ENCODE measurements around the gene PDIA3. TPM values are rescaled to one million over a fixed set of nuclear protein-coding genes. Genes with fewer than 3 reads are reported as not detected.
A peak's percentile ranks its signal among the peaks of the same experiment; 100 is the strongest.

PDIA3 gene
- polyA plus RNA-seq, 1 experiment, result 326 TPM

GRCh38 chr15:43762824-43763223 lies 16.6 kb downstream of the PDIA3 start:
- no peak overlapping the region for H3K4me3 ChIP-seq (ENCODE audit: low read depth, low read length)
- H3K27ac ChIP-seq (ENCODE audit: low read depth, low read length), result peak overlapping the region; percentile 75
- H3K9me3 ChIP-seq (ENCODE audit: control insufficient read depth, insufficient read depth, low read length), result no peaks in the 10 kb centered on the region
- ChIA-PET POLR2A (no interaction called here), CTCF (no interaction called here)
- TF ChIP-seq CTCF (IDR thresholded peaks at IDR 0.05; ENCODE audit: low read depth, low read length), result no peak
- peak; percentile 62 for DNase-seq (ENCODE audit: low read depth, low spot score)
- no peaks in the 10 kb centered on the region for H3K27me3 ChIP-seq (ENCODE audit: control insufficient read depth, insufficient read depth, low read length)

GRCh38 chr15:43763819-43764446 lies 17.7 kb downstream of the PDIA3 start:
- Histone ChIP-seq H3K9me3 (ENCODE audit: control insufficient read depth, insufficient read depth, low read length) (no peaks in the 10 kb centered on the region), H3K27ac (ENCODE audit: low read depth, low read length) (no peak overlapping the region), H3K27me3 (ENCODE audit: control insufficient read depth, insufficient read depth, low read length) (no peaks in the 10 kb centered on the region), H3K4me3 (ENCODE audit: low read depth, low read length) (no peak overlapping the region)
- ChIA-PET CTCF (interaction anchor here (2.6 kb wide), 1 partner anchor 13 kb away, joined by 13 read pairs; the partner anchor contains the start of gene ELL3), POLR2A (no interaction called here)
- TF ChIP-seq CTCF (IDR thresholded peaks at IDR 0.05; ENCODE audit: low read depth, low read length), result no peak
- DNase-seq (ENCODE audit: low read depth, low spot score), result no peak

- peak; percentile 49 for DNase-seq (ENCODE audit: low read depth, low spot score)
- Histone ChIP-seq H3K27ac (ENCODE audit: low read depth, low read length) (no peak overlapping the region), H3K4me3 (ENCODE audit: low read depth, low read length) (no peak overlapping the region), H3K27me3 (ENCODE audit: control insufficient read depth, insufficient read depth, low read length) (no peaks in the 10 kb centered on the region), H3K9me3 (ENCODE audit: control insufficient read depth, insufficient read depth, low read length) (no peaks in the 10 kb centered on the region)
- POLR2A ChIA-PET, result no interaction called here
- TF ChIP-seq CTCF (IDR thresholded peaks at IDR 0.05; ENCODE audit: low read depth, low read length), result peak; percentile 91
- CTCF ChIA-PET, result interaction anchor here (0.6 to 1.8 kb wide), 12 partner anchors 9 to 968 kb away, joined by 3 to 14 read pairs (median 6); no protein-coding TSS in a partner anchor
Observed at GRCh38 chr15:43769584-43770228, 23.5 kb downstream of the PDIA3 start.

- POLR2A ChIA-PET, result interaction anchor here (0.6 kb wide), 1 partner anchor 24 kb away, joined by 3 read pairs; no protein-coding TSS in a partner anchor
- DNase-seq (ENCODE audit: low read depth, low spot score), result no peak
Observed at GRCh38 chr15:43771816-43772215, 25.6 kb downstream of the PDIA3 start.

More at GRCh38 chr15:43771816-43772215, 25.6 kb downstream of the PDIA3 start:
- no peak overlapping the region for H3K27ac ChIP-seq (ENCODE audit: low read depth, low read length)
- no peak overlapping the region for H3K4me3 ChIP-seq (ENCODE audit: low read depth, low read length)
- H3K27me3 ChIP-seq (ENCODE audit: control insufficient read depth, insufficient read depth, low read length), result no peaks in the 10 kb centered on the region
- H3K9me3 ChIP-seq (ENCODE audit: control insufficient read depth, insufficient read depth, low read length), result no peaks in the 10 kb centered on the region
- CTCF ChIA-PET, result interaction anchor here (1.0 kb wide), 1 partner anchor 21 kb away, joined by 5 read pairs; no protein-coding TSS in a partner anchor
- no peak for TF ChIP-seq CTCF (IDR thresholded peaks at IDR 0.05; ENCODE audit: low read depth, low read length)

Measured in AG04450 (cell line).